Measurements from ENCODE around the gene ARHGAP44. TPM values are rescaled to one million over a fixed set of nuclear protein-coding genes. Genes with fewer than 3 reads are reported as not detected.

Gene ARHGAP44
- total RNA-seq, 1 donor from 2014 or later: 6.9 TPM

- Mint-ChIP-seq H3K36me3 (ENCODE audit: low read depth) (no peaks in the 10 kb centered on the region), H3K4me1 (no peaks in the 10 kb centered on the region), H3K27me3 (no peaks in the 10 kb centered on the region), H3K4me3 (no peak overlapping the region), H3K9me3 (no peaks in the 10 kb centered on the region), H3K27ac (no peak overlapping the region)
- ChIA-PET POLR2A (no interaction called here), CTCF (no interaction called here)
- DNase-seq (no peak), ATAC-seq (ENCODE audit: low read depth) (no peak)
- TF ChIP-seq CTCF (IDR thresholded peaks at IDR 0.05): no peak
- intact Hi-C loops (cut with micrococcal nuclease): no loop called here
These were observed 157.7 kb downstream of the ARHGAP44 start for GRCh38 chr17:12947047-12947446.

GRCh38 chr17:12952012-12952411 is 162.7 kb downstream of the ARHGAP44 start:
- no peak for ATAC-seq (ENCODE audit: low read depth)
- Mint-ChIP-seq H3K27ac (no peak overlapping the region), H3K9me3 (peaks cover 6% of the 10 kb centered on the region), H3K27me3 (no peaks in the 10 kb centered on the region), H3K4me3 (no peak overlapping the region), H3K4me1 (no peaks in the 10 kb centered on the region), H3K36me3 (ENCODE audit: low read depth) (peaks cover 2% of the 10 kb centered on the region)
- DNase-seq: no peak
- ChIA-PET CTCF (no interaction called here), POLR2A (interaction anchor here (1.1 kb wide), 1 partner anchor 10 kb away, joined by 3 read pairs; no protein-coding TSS in a partner anchor)
- no peak for TF ChIP-seq CTCF (IDR thresholded peaks at IDR 0.05)
- intact Hi-C loops (cut with micrococcal nuclease): no loop called here

GRCh38 chr17:12953156-12953555 is 163.9 kb downstream of the ARHGAP44 start:
- no peak for ATAC-seq (ENCODE audit: low read depth)
- CTCF ChIA-PET: no interaction called here

GRCh38 chr17:12955521-12955920 is 166.2 kb downstream of the ARHGAP44 start:
- ATAC-seq (ENCODE audit: low read depth) (no peak), DNase-seq (no peak)
- Mint-ChIP-seq H3K4me3 (no peak overlapping the region), H3K4me1 (no peaks in the 10 kb centered on the region), H3K27ac (no peak overlapping the region), H3K27me3 (no peaks in the 10 kb centered on the region), H3K36me3 (ENCODE audit: low read depth) (peaks cover 4% of the 10 kb centered on the region), H3K9me3 (peaks cover 10% of the 10 kb centered on the region)
- intact Hi-C loops (cut with micrococcal nuclease): no loop called here
- TF ChIP-seq CTCF (IDR thresholded peaks at IDR 0.05): no peak
- ChIA-PET CTCF (no interaction called here), POLR2A (interaction anchor here (0.6 kb wide), 1 partner anchor 1022 kb away, joined by 3 read pairs; no protein-coding TSS in a partner anchor)

More at GRCh38 chr17:12953156-12953555, 163.9 kb downstream of the ARHGAP44 start:
- intact Hi-C loops (cut with micrococcal nuclease): no loop called here
- peaks cover 9% of the 10 kb centered on the region for H3K9me3 Mint-ChIP-seq
- no peak overlapping the region for H3K4me3 Mint-ChIP-seq
- H3K27ac Mint-ChIP-seq: no peak overlapping the region
- POLR2A ChIA-PET: no interaction called here
- no peaks in the 10 kb centered on the region for H3K27me3 Mint-ChIP-seq
- peaks cover 3% of the 10 kb centered on the region for H3K36me3 Mint-ChIP-seq (ENCODE audit: low read depth)
- H3K4me1 Mint-ChIP-seq: no peaks in the 10 kb centered on the region
- no peak for DNase-seq
- TF ChIP-seq CTCF (IDR thresholded peaks at IDR 0.05): no peak

GRCh38 chr17:12958786-12959185 is 169.5 kb downstream of the ARHGAP44 start:
- ATAC-seq (ENCODE audit: low read depth): no peak
- Mint-ChIP-seq H3K9me3 (peaks cover 10% of the 10 kb centered on the region), H3K36me3 (ENCODE audit: low read depth) (peaks cover 4% of the 10 kb centered on the region), H3K27me3 (no peaks in the 10 kb centered on the region), H3K4me1 (no peaks in the 10 kb centered on the region), H3K4me3 (no peak overlapping the region), H3K27ac (no peak overlapping the region)
- CTCF ChIA-PET: no interaction called here
- no peak for DNase-seq
- POLR2A ChIA-PET: no interaction called here
- intact Hi-C loops (cut with micrococcal nuclease): no loop called here
- no peak for TF ChIP-seq CTCF (IDR thresholded peaks at IDR 0.05)
